Gastrocnemius medialis (tissue), 4 donors: ENCODE data around the gene LDLRAD4.

ENCODE experiments used
- POLR2A ChIP-seq, 2 donors: fragments of 450-650 bp; IDR thresholded peaks; one replicate each; pipeline ENCODE4 v1.6.1; 2017; ENCODE audit warnings: antibody characterized with exemption in 2 of 2, mild to moderate bottlenecking in 2 of 2, moderate library complexity in 2 of 2
- TF ChIP-seq, protein P1 (sequence below), 5 experiments: fragments of 450-650 bp in 3 of 5; fragments of 200-600 bp in 2 of 5; sonication (generic) in 2 of 5; IDR thresholded peaks in 4 of 5; conservative IDR thresholded peaks in 1 of 5; 1 replicate in 4 of 5; 2 replicates in 1 of 5; pipeline ENCODE4 v1.5.1; 2016 to 2019; ENCODE audit warnings: antibody characterized with exemption in 5 of 5, mild to moderate bottlenecking in 3 of 5, moderate library complexity in 3 of 5

DNA sequence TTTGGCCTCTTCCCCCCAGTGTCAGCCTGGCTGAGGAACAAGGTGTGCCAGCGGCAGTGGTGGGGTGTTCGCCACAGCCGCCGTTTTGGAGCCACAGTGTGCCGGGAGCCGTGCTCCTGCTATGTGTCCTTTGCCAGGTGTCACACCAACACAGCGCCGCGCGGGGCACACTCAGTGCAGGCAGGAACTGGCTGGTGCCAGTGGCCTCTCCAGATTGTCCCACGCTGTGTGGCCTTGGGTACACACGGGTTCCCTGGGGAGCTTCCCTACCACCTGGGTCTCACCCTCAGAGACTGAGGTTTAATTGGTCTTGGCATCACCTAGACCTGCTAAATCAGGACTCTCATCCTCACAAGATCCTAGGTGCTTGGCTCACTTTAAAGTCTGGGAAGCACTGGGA lies 171.6 kb downstream of the LDLRAD4 start:
- TF ChIP-seq, protein P1, sequence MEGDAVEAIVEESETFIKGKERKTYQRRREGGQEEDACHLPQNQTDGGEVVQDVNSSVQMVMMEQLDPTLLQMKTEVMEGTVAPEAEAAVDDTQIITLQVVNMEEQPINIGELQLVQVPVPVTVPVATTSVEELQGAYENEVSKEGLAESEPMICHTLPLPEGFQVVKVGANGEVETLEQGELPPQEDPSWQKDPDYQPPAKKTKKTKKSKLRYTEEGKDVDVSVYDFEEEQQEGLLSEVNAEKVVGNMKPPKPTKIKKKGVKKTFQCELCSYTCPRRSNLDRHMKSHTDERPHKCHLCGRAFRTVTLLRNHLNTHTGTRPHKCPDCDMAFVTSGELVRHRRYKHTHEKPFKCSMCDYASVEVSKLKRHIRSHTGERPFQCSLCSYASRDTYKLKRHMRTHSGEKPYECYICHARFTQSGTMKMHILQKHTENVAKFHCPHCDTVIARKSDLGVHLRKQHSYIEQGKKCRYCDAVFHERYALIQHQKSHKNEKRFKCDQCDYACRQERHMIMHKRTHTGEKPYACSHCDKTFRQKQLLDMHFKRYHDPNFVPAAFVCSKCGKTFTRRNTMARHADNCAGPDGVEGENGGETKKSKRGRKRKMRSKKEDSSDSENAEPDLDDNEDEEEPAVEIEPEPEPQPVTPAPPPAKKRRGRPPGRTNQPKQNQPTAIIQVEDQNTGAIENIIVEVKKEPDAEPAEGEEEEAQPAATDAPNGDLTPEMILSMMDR (IDR thresholded peaks at IDR 0.05 in 4 of 5, conservative IDR thresholded peaks at IDR 0.05 in 1 of 5): no peak
- no peak for TF ChIP-seq POLR2A (IDR thresholded peaks at IDR 0.05)
